Endothelial cell of umbilical vein (primary cell): ENCODE data around the gene SARS1. TPM values are rescaled to one million over a fixed set of nuclear protein-coding genes. Genes with fewer than 3 reads are reported as not detected.

Experiments used
- BruUV-seq: library from RNA; stranded (reverse); fragments of 400-500 nt; replicated peaks from 2 replicates; lab custom pipeline; 2021; lab: Mats Ljungman, UMichigan
- CTCF ChIA-PET: fragments of 300-600, 350-600 bp; sonication (Branson Sonifier 250); formaldehyde crosslinking; loops from one replicate; lab custom pipeline; 2021; ENCODE audit warnings: antibody characterized with exemption, inconsistent platforms; lab: Charles Lee
- POLR2A ChIA-PET: fragments of 300-600, 350-600 bp; sonication (Branson Sonifier 250); formaldehyde crosslinking; loops from one replicate; lab custom pipeline; 2021; ENCODE audit warnings: antibody characterized with exemption, inconsistent platforms; lab: Charles Lee
- DNase-seq: peaks from one replicate; pipeline ENCODE4 v3.0.0-alpha.2; 2011; ENCODE audit warnings: low read depth, low spot score
- FAIRE-seq: peaks from 2 replicates; lab custom pipeline; 2011; peaks lifted over from hg19 to GRCh38; lab: Jason Lieb, UNC
- H2AFZ ChIP-seq: 2 replicates; pipeline ENCODE4 v1.6.0; 2012; ENCODE audit warnings: low read depth, low read length, control low read depth, inconsistent platforms
- H3K27ac ChIP-seq: 2 replicates; pipeline ENCODE4 v1.5.1; 2011; ENCODE audit warnings: low read depth, mild to moderate bottlenecking, control low read depth, low read length, moderate library complexity; ENCODE audit not compliant: insufficient read depth
- H3K27me3 ChIP-seq, 2 experiments: 2 replicates each; pipeline versions ENCODE4 v1.6.0 to v1.6.1; 2011; ENCODE audit warnings: low read length in 2 of 2, mixed read lengths in 1 of 2; ENCODE audit not compliant: control insufficient read depth in 2 of 2, insufficient read depth in 2 of 2
- H3K36me3 ChIP-seq, 2 experiments: 2 replicates in 1 of 2; 3 replicates in 1 of 2; pipeline ENCODE4 v1.5.1; 2011; ENCODE audit warnings: low read length in 2 of 2, mild to moderate bottlenecking in 1 of 2, moderate library complexity in 1 of 2; ENCODE audit not compliant: control insufficient read depth in 2 of 2, insufficient read depth in 2 of 2; ENCODE audit errors: extremely low read depth in 1 of 2
- H3K4me1 ChIP-seq: 3 replicates; pipeline ENCODE4 v1.5.1; 2011; ENCODE audit warnings: mild to moderate bottlenecking, low read length; ENCODE audit not compliant: control insufficient read depth, insufficient read depth; ENCODE audit errors: extremely low read depth
- H3K4me2 ChIP-seq: 2 replicates; pipeline ENCODE4 v1.6.1; 2011; ENCODE audit warnings: low read length, control low read depth, mixed read lengths; ENCODE audit not compliant: insufficient read depth
- H3K4me3 ChIP-seq, 3 experiments: fragments of 200-600 bp in 1 of 3; sonication (generic), shearing (Covaris generic) in 1 of 3; replicated peaks in 1 of 3; 2 replicates each; pipeline ENCODE4 v1.5.1; 2011 to 2016; ENCODE audit warnings: control low read depth in 3 of 3, low read length in 3 of 3, mild to moderate bottlenecking in 2 of 3, inconsistent platforms in 1 of 3, low read depth in 1 of 3, moderate library complexity in 1 of 3; ENCODE audit not compliant: insufficient read depth in 1 of 3
- H3K79me2 ChIP-seq: 2 replicates; pipeline ENCODE4 v1.6.0; 2012; ENCODE audit warnings: low read length, inconsistent platforms; ENCODE audit not compliant: control insufficient read depth, insufficient read depth
- H3K9ac ChIP-seq: replicated peaks from 2 replicates; pipeline ENCODE3; 2011; ENCODE audit warnings: low read length, control low read depth; ENCODE audit not compliant: insufficient read depth; ENCODE audit errors: extremely low read depth
- H3K9me1 ChIP-seq: replicated peaks from 3 replicates; pipeline ENCODE4 v1.6.0; 2011; ENCODE audit warnings: mild to moderate bottlenecking, low read length; ENCODE audit not compliant: control insufficient read depth, insufficient read depth; ENCODE audit errors: extremely low read depth
- H3K9me3 ChIP-seq: replicated peaks from 2 replicates; pipeline ENCODE4 v1.5.1; 2012; ENCODE audit warnings: low read length, inconsistent platforms; ENCODE audit not compliant: control insufficient read depth, insufficient read depth
- H4K20me1 ChIP-seq: replicated peaks from 2 replicates; pipeline ENCODE3; 2011; ENCODE audit warnings: mild to moderate bottlenecking, low read length; ENCODE audit not compliant: control insufficient read depth, insufficient read depth; ENCODE audit errors: extremely low read depth
- CTCF ChIP-seq, 2 donors: IDR thresholded peaks; 1 replicate in 1 of 2; 2 replicates in 1 of 2; pipeline ENCODE4 v1.5.1; 2011; ENCODE audit warnings: low read length in 2 of 2, mild to moderate bottlenecking in 2 of 2, moderate library complexity in 2 of 2, control low read depth in 1 of 2, inconsistent platforms in 1 of 2, low read depth in 1 of 2; ENCODE audit not compliant: insufficient read depth in 1 of 2; ENCODE audit errors: extremely low read depth in 1 of 2
- EZH2 ChIP-seq: IDR thresholded peaks from 2 replicates; pipeline ENCODE4 v1.6.1; 2012; ENCODE audit warnings: borderline replicate concordance, low read depth, mild to moderate bottlenecking, moderate library complexity, low read length, inconsistent platforms; ENCODE audit not compliant: severe bottlenecking
- FOS ChIP-seq: IDR thresholded peaks from 2 replicates; pipeline ENCODE4 v1.6.1; 2011; ENCODE audit warnings: mild to moderate bottlenecking, low read length, moderate library complexity, borderline replicate concordance; ENCODE audit not compliant: insufficient read depth
- GATA2 ChIP-seq: IDR thresholded peaks from 2 replicates; pipeline ENCODE4 v1.7.0; 2011; ENCODE audit warnings: low read depth, mild to moderate bottlenecking, moderate library complexity, mixed read lengths, low read length; ENCODE audit not compliant: insufficient read length, insufficient read depth
- JUN ChIP-seq: IDR thresholded peaks from 2 replicates; pipeline ENCODE4 v1.6.1; 2011; ENCODE audit warnings: borderline replicate concordance, low read depth; ENCODE audit not compliant: insufficient read length, insufficient read depth
- MAX ChIP-seq: IDR thresholded peaks from 2 replicates; pipeline ENCODE4 v1.6.1; 2011; ENCODE audit not compliant: insufficient read depth, insufficient read length
- MYC ChIP-seq: IDR thresholded peaks from one replicate; pipeline ENCODE4 v1.6.1; 2011; ENCODE audit warnings: mild to moderate bottlenecking, low read depth, low read length
- POLR2A ChIP-seq: IDR thresholded peaks from 2 replicates; pipeline ENCODE4 v1.6.1; 2012; ENCODE audit warnings: low read depth, mild to moderate bottlenecking, control low read depth, low read length
- POLR2AphosphoS5 ChIP-seq: IDR thresholded peaks from 2 replicates; pipeline ENCODE4 v1.6.1; 2012; ENCODE audit warnings: low read depth, mild to moderate bottlenecking, control low read depth, low read length, moderate library complexity; ENCODE audit not compliant: insufficient read depth
- dilution Hi-C: fragments of 300-500 bp; cut with MboI; formaldehyde crosslinking; loops from one replicate; pipeline ENCODE4 v1.15.0; 2019; ENCODE audit warnings: low sequenced_read_pairs; ENCODE audit not compliant: extremely low pct_ligation_motif_present
- intact Hi-C: fragments of 100-400 bp; cut with micrococcal nuclease; formaldehyde crosslinking; loops from one replicate; pipeline ENCODE4 v1.10.0; 2022
- polyA plus RNA-seq, 4 experiments: library from polyadenylated mRNA; depleted of rRNA in 3 of 4; stranded (reverse) in 3 of 4; unstranded in 1 of 4; fragments of >200 nt; gene quantifications; 2 replicates each; pipeline versions ENCODE4 v1.2.1 to v1.2.3, GENCODE V29; 2011 to 2012; ENCODE audit warnings: missing spikeins in 1 of 4
- total RNA-seq: library from RNA; stranded (reverse); gene quantifications from 2 replicates; pipeline ENCODE4 v1.2.3, GENCODE V29; 2021

Gene SARS1
- total and polyA plus RNA-seq, 2 donors (not counting 3 experiments of a cell fraction or from before 2014, with no cell fraction given): 110 to 178 TPM

GRCh38 chr1:109263597-109264378 lies 50.1 kb downstream of the SARS1 start:
- intact Hi-C loops (loop anchor here (1.0 kb wide), 2 partner anchors 62 to 136 kb away; no protein-coding TSS in a partner anchor), dilution Hi-C loops (no loop called here)
- Histone ChIP-seq H3K4me3 (no peak overlapping the region), H3K9me1 (no peaks in the 10 kb centered on the region), H3K27me3 (no peaks in the 10 kb centered on the region), H3K4me2 (no peak overlapping the region), H3K9me3 (no peaks in the 10 kb centered on the region), H3K9ac (no peak overlapping the region), H4K20me1 (no peaks in the 10 kb centered on the region), H2AFZ (peak overlapping the region; percentile 2), H3K27ac (no peak overlapping the region), H3K79me2 (no peaks in the 10 kb centered on the region), H3K36me3 (no peaks in the 10 kb centered on the region), H3K4me1 (no peaks in the 10 kb centered on the region)
- ChIA-PET CTCF (interaction anchor here (0.6 to 5.5 kb wide), 20 partner anchors 9 to 269 kb away, joined by 3 to 124 read pairs (median 4); partner anchors contain the start of genes PSRC1 and SORT1), POLR2A (no interaction called here)
- TF ChIP-seq MYC: peak; percentile 67
- TF ChIP-seq GATA2: no peak
- TF ChIP-seq EZH2: no peak
- no peak for TF ChIP-seq POLR2A
- no peak for TF ChIP-seq JUN
- TF ChIP-seq FOS: no peak
- peak; percentile 100 for TF ChIP-seq CTCF (IDR thresholded peaks at IDR 0.05; ENCODE audit: extremely low read depth in 1 of 2, insufficient read depth in 1 of 2, low read depth in 1 of 2, low read length in 2 of 2)
- TF ChIP-seq MAX: peak; percentile 66
- TF ChIP-seq POLR2AphosphoS5: peak; percentile 43
- FAIRE-seq (peak; percentile 95), DNase-seq (peak; percentile 82)
- no TSS peak for BruUV-seq
